ENCODE measurements around the gene BRWD1.

Gene BRWD1

GRCh38 chr21:39326607-39327307 is 13.3 kb upstream of the BRWD1 start:
- no peak for DNase-seq

- no peak for DNase-seq
Observed at GRCh38 chr21:39325458-39325857, 12.0 kb upstream of the BRWD1 start.

- DNase-seq, result no peak
Observed at GRCh38 chr21:39321424-39321823, 8.0 kb upstream of the BRWD1 start.

- DNase-seq, result no peak
Observed at GRCh38 chr21:39319814-39320332, 6.4 kb upstream of the BRWD1 start.

GRCh38 chr21:39319251-39319756 is 5.9 kb upstream of the BRWD1 start:
- DNase-seq, result no peak

- DNase-seq, result no peak
Observed at GRCh38 chr21:39318091-39318959, 4.9 kb upstream of the BRWD1 start.

GRCh38 chr21:39317134-39318090 is 4.0 kb upstream of the BRWD1 start:
- DNase-seq, result no peak

- no peak for DNase-seq
Observed at GRCh38 chr21:39316729-39317128, 3.3 kb upstream of the BRWD1 start.

- no peak for DNase-seq
Observed at GRCh38 chr21:39315603-39316445, 2.4 kb upstream of the BRWD1 start.

GRCh38 chr21:39314143-39315027 is 953 bp upstream of the BRWD1 start:
- peak; percentile 86 for DNase-seq

GRCh38 chr21:39313042-39313570 is 326 bp downstream of the BRWD1 start:
- DNase-seq, result no peak

- DNase-seq, result peak; percentile 97
Observed at GRCh38 chr21:39312112-39313041, 1.1 kb downstream of the BRWD1 start.

GRCh38 chr21:39311164-39311563 is 2.3 kb downstream of the BRWD1 start:
- no peak for DNase-seq

- no peak for DNase-seq
Observed at GRCh38 chr21:39307466-39307865, 6.0 kb downstream of the BRWD1 start.

- DNase-seq, result no peak
Observed at GRCh38 chr21:39300587-39300986, 12.8 kb downstream of the BRWD1 start.

GRCh38 chr21:39296891-39297290 is 16.5 kb downstream of the BRWD1 start:
- DNase-seq, result no peak

GRCh38 chr21:39288987-39289386 is 24.4 kb downstream of the BRWD1 start:
- no peak for DNase-seq

GRCh38 chr21:39282911-39283310 is 30.5 kb downstream of the BRWD1 start:
- DNase-seq, result no peak

GRCh38 chr21:39281853-39282252 is 31.6 kb downstream of the BRWD1 start:
- no peak for DNase-seq
